ENCODE measurements around the gene MDM1.

Gene MDM1

GRCh38 chr12:68321140-68321539 is 11.0 kb downstream of the MDM1 start:
- no peak for DNase-seq (ENCODE audit: low read depth, low spot score)

DNA sequence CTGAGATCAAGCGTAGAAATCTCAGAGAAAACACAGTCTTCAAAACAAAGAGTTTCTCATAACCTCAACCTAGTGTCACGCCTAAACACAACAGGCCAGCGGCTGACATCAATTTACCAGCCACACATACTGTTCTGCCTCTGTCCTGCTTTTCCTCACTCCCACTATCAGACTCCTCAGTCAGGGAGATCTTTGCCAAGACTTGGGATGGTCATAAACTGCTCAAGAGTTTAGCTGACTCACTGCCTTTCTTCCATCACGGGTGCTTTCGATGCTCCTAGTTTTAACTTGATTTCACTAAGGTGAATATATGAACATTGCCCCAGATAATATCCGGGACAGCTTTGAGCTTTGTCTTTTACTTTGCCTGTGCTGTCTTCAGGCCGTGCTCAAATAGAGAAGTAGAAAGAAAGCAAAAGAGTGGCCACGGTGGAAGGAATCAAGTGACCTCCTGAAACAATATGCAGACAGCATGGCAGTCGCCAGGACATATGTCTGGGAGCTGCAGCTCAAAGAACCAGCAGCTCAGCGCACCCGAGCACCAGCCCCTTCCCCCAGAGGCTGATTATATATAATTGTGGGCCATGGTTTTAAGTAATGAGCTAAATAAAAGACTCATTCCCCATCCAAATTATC is 12.1 kb downstream of the MDM1 start:
- DNase-seq (ENCODE audit: low read depth, low spot score) = no peak

DNA sequence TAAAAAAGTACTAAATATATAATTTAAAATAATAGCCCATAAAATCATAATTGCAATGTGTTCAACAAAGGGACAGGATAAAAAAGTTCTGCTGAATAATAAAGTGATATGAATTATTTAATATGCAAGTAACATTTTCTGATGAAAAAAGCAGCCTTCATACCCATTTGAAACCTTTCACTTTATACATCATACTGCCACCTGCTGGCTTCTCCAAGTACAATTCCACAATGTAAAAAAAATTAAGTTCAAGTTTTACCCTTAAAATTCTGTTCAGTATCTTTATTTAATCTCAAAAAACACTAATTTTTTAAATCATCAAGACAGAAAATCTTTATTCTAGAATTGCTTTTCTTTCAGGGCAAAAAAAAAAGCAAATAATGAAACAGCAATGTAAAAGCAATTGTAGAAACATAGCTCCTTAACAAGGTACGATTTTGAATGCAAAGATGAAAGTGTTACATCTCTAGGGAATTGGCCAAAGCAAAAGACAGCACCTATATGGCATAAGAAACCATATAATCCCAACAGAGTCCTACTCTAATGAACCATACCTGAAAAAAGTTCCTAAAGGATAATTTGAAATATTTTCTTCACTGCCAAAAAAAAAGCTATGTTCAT is 15.0 kb downstream of the MDM1 start:
- peak; percentile 20 for DNase-seq (ENCODE audit: low read depth, low spot score)

DNA sequence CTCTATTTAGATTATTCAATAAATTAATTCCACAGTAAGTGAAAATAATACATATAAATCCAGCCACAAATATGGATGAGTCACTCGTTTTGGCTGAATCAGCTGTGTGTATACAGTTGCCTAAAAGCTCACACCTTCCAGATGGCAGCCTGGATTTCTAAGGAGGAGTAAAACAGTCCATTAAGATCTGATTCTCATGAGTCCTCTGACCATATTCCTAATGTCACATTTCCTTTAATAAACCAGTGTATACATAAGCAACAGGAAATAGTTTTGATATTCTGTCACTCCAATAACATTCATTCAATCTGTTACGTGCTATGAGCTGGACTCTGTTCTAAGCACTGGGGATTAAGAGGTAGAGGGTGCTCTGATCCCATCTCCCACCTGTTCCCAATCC is 21.8 kb downstream of the MDM1 start:
- no peak for DNase-seq (ENCODE audit: low read depth, low spot score)

DNA sequence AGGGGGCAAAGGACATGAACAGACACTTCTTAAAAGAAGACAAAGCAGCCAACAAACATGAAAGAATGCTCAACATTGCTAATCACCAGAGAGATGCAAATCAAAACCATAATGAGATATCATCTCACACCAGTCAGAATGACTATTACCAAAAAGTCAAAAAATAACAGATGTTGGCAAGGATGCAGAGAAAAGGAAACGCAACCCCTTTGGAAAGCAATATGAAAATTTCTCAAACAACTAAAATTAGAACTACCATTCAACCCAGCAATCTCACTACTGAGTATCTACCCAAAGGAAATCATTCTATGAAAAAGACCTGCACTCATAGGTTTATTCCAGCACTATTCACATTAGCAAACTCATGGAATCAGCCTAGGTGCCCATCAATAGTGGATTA is 25.6 kb downstream of the MDM1 start:
- no peak for DNase-seq (ENCODE audit: low read depth, low spot score)

- no peak for DNase-seq (ENCODE audit: low read depth, low spot score)
Observed at GRCh38 chr12:68305278-68305677, 26.9 kb downstream of the MDM1 start.

- DNase-seq (ENCODE audit: low read depth, low spot score) = no peak
Observed at GRCh38 chr12:68304626-68305025, 27.5 kb downstream of the MDM1 start.

GRCh38 chr12:68303850-68304249 is 28.3 kb downstream of the MDM1 start:
- DNase-seq (ENCODE audit: low read depth, low spot score) = no peak

DNA sequence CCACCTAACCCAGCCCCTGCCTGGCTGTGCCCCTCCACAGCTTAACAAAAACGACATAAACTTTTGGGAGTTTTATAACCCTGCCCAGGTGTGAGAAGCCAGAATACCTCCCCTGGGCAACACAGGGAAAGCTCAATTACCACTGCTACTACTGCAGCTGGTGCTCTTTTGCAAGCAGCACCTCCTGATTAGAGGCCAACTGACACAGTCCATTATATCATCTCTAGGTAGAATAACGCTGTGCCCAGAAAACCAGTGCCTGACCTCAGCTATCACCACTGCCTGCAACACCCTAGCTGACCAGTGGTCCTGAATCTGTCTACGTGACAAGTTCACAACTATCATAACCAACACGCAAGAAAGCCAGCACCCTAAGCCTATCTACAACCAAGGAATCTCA is 34.2 kb downstream of the MDM1 start:
- DNase-seq (ENCODE audit: low read depth, low spot score) = no peak

GRCh38 chr12:68294251-68294650 is 37.9 kb downstream of the MDM1 start:
- DNase-seq (ENCODE audit: low read depth, low spot score) = no peak

GRCh38 chr12:68293347-68293746 is 38.8 kb downstream of the MDM1 start:
- DNase-seq (ENCODE audit: low read depth, low spot score) = no peak

DNA sequence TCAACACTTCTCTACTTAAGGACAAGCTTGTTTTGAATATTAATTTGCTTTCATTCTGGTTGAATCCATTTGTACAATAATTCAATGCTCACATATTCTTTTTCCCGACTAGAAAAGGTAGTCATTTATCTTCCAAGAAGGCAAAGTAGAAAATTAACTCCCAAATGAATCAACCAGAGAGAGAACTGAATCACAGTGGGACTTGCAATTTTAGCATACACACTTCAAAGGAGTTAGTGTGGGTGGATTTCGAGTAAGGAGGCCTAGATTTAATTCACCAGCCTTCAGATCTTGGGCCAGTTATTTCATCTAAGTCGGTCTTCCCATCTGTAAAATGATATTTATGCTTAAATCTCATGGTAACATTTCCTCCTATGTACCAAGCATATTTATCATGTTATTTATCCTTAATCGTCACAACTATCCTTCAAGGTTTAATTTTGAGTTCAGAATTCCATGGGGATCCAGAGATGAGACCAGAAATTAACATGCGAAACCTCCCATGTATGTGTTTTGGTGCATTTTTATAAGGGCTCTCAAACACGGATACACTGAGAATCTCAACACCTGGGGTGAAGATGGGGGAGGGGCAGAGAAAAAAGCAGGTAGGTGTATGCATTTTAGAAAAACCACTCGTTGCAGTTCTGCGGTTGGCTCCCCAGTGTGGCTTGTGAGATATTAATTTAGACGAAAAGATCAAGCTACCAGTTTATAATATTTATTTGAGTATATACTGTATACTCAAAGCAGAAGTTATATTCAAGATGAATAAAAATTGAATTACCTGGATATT is 39.8 kb downstream of the MDM1 start:
- no peak for DNase-seq (ENCODE audit: low read depth, low spot score)

GRCh38 chr12:68291396-68292036 is 40.6 kb downstream of the MDM1 start:
- DNase-seq (ENCODE audit: low read depth, low spot score) = no peak

- no peak for DNase-seq (ENCODE audit: low read depth, low spot score)
Observed at GRCh38 chr12:68290126-68290525, 42.0 kb downstream of the MDM1 start.

- DNase-seq (ENCODE audit: low read depth, low spot score) = no peak
Observed at GRCh38 chr12:68287106-68287505, 45.1 kb downstream of the MDM1 start.

DNA sequence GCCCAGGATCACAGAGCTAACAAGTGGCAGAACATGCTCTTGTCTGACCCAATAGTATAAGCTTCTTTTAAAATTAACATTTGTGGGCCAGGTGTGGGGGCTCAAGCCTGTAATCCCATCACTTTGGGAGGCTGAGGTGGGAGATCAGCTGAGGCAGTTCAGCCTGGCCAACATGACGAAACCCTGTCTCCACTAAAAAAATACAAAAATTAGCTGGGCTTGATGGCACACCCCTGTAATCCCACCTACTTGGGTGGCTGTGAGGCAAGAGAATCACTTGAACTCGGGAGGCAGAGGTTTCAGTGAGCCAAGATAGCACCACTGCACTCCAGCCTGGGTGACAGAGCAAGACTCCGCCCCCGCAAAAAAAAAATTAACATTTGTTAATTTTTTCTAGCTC is 45.8 kb downstream of the MDM1 start:
- no peak for DNase-seq (ENCODE audit: low read depth, low spot score)

GRCh38 chr12:68285541-68285940 is 46.6 kb downstream of the MDM1 start:
- no peak for DNase-seq (ENCODE audit: low read depth, low spot score)

GRCh38 chr12:68281322-68282077 is 50.7 kb downstream of the MDM1 start:
- no peak for DNase-seq (ENCODE audit: low read depth, low spot score)

DNA sequence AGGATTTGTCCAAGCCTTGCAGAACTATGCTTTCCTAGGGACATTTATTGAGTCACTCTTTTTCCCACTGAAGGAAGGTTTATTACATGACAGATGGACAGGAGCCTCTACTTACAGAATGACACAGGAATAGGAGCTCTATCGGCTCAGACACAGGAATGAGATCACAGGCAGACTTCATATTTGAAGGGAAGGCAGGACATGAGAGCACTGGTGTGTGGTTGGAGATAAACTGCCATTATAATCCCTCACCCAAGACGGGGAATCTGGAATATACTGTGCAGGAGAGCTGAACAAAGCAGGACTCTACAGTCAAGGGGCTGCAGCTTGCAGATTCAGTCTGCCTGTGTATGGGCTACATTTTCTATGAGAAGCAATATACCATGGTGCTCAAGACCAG is 51.9 kb downstream of the MDM1 start:
- DNase-seq (ENCODE audit: low read depth, low spot score) = no peak

DNA sequence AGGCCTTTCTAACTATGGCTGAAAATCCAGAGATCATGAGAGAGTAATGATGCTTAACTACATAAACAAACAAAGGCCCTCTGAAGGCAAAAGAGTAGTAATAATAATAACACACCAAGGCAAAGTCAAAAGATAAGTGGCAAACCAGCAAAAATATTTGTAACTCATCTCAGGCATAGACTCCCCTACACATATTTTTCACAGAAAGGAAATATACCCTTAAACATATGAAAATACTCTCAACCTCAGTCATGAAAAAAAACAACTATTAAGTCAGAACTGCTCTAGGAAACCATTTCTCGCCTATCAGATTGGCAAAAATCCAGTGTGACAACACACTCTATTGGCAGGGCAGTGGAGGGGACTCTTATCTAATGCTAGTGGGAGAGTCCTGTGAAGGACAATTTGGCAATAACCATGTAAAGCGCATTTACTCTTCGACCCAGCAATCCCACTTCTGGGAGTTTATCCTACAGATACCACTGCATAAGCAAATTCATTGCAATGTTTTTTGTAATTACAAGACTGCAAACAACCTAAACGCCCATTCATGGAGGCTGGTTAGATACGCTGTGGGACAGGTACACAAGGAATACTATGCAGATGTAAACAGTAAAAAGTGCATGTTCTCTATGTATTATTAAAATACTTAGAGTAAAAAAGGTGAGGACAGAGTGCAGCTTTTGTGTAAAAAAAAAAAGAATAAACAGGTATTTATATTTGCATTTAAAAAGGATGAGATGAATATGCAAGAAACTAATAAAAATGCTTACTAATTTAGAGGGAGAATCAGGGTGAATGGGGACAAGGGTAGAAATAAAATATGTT is 52.7 kb downstream of the MDM1 start:
- DNase-seq (ENCODE audit: low read depth, low spot score) = no peak

DNA sequence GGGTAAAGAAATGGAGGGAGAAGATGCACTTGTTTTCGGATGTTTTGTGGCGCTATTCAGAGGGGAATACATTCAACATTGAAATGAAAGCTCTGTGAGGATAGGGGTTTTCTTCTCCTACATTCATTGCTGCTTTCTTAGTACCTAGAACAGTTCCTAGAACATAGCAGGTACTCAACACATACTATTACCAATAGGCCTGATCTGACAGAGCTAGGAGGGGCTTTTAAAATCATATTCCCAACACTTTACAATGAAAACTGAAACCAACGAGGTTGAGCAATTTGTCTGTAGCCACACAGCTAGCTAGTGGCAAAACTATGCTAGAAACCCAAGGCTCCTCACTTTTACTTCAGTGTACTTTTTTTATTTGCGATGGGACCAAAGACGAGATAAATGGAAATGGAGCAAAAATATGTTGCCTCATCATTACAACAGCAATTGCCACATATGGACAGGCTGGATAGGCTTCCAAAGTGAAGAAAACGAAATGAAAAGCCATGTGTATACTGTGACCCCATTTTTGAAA is 55.7 kb downstream of the MDM1 start:
- DNase-seq (ENCODE audit: low read depth, low spot score) = no peak

All from activated naive CD8-positive, alpha-beta T cell treated with anti-CD3 and anti-CD28 coated beads, Interleukin-2, amount 50 U/mL, for 16 hours (primary cell).